K562 (cell line): ENCODE measurements around the gene LPCAT2. TPM values are rescaled to one million over a fixed set of nuclear protein-coding genes. Genes with fewer than 3 reads are reported as not detected.

Experiments
- ASH1L ChIP-seq: fragments of 450-650 bp; IDR thresholded peaks from 2 replicates; pipeline ENCODE4 v1.6.1; 2018; ENCODE audit warnings: borderline replicate concordance, mild to moderate bottlenecking, low read depth; ENCODE audit not compliant: partially characterized antibody
- GTF2B ChIP-seq: IDR thresholded peaks from 2 replicates; pipeline ENCODE4 v1.6.1; 2011; ENCODE audit not compliant: insufficient read length; ENCODE audit errors: extremely low read depth
- HSF4 ChIP-seq: fragments of 250-450 bp; sonication (Bioruptor Pico); IDR thresholded peaks from 2 replicates; pipeline ENCODE4 v2.1.2; 2022; ENCODE audit warnings: mild to moderate bottlenecking, moderate library complexity, borderline replicate concordance
- MITF ChIP-seq: IDR thresholded peaks from 2 replicates; pipeline ENCODE4 v1.6.1; 2014; ENCODE audit warnings: antibody characterized with exemption
- POLR2G ChIP-seq: fragments of 200-400 bp; formaldehyde crosslinking; IDR thresholded peaks from 2 replicates; pipeline ENCODE4 v1.6.1; 2017; ENCODE audit warnings: low read depth, mild to moderate bottlenecking, antibody characterized with exemption, low read length, moderate library complexity
- REST ChIP-seq, 2 experiments: fragments of 450-650 bp; formaldehyde crosslinking in 1 of 2; IDR thresholded peaks; 2 replicates each; pipeline versions ENCODE4 v1.4.0 to v1.6.1; 2014 to 2020; ENCODE audit warnings: mild to moderate bottlenecking in 2 of 2, borderline replicate concordance in 1 of 2, low read depth in 1 of 2
- SIRT6 ChIP-seq: IDR thresholded peaks from one replicate; pipeline ENCODE4 v1.6.1; 2012; ENCODE audit warnings: low read depth, mild to moderate bottlenecking, control low read depth, inconsistent platforms, low read length, moderate library complexity
- SMC3 ChIP-seq: conservative IDR thresholded peaks from 2 replicates; pipeline ENCODE4 v1.6.1; 2011; ENCODE audit warnings: low read depth, low read length, improper control_type of control experiment; ENCODE audit not compliant: insufficient read depth
- SRSF1 ChIP-seq: fragments of 200-400 bp; formaldehyde crosslinking; IDR thresholded peaks from 2 replicates; pipeline ENCODE4 v1.6.1; 2017; ENCODE audit warnings: mild to moderate bottlenecking, low read depth, low read length, moderate library complexity
- ZNF584 ChIP-seq: fragments of 200-800 bp; sonication (Bioruptor generic); IDR thresholded peaks from 2 replicates; pipeline ENCODE4 v1.6.1; 2016; ENCODE audit warnings: low read depth, mild to moderate bottlenecking, missing genetic modification characterization, missing compliant biosample characterization
- ZNF589 ChIP-seq: fragments of 200-800 bp; sonication (Bioruptor generic); IDR thresholded peaks from 2 replicates; pipeline ENCODE4 v1.6.1; 2016; ENCODE audit warnings: low read depth, missing genetic modification characterization, missing compliant biosample characterization
- ZNF668 ChIP-seq: fragments of 250-450 bp; sonication (Bioruptor Pico); IDR thresholded peaks from 2 replicates; pipeline ENCODE4 v1.8.0; 2022; ENCODE audit warnings: mild to moderate bottlenecking, inconsistent platforms
- polyA plus RNA-seq, 8 experiments: library from polyadenylated mRNA; depleted of rRNA in 4 of 8; stranded (reverse) in 5 of 8; unstranded in 3 of 8; fragments of >200 nt; fragmentation: Nextera tagmentation in 2 of 8; fragmentation: Illumina TruSeq in 1 of 8; extraction: Ambion mirVana in 2 of 8; extraction: Trizol in 1 of 8; gene quantifications; 2 replicates each; pipeline versions ENCODE4 v1.2.1 to v1.2.3, GENCODE V29; 2011 to 2014; ENCODE audit warnings: inconsistent platforms in 1 of 8, missing spikeins in 1 of 8
- total RNA-seq, 7 experiments: library from RNA; depleted of rRNA in 6 of 7; stranded (reverse); fragments of >200 nt in 6 of 7; fragmentation: Illumina TruSeq in 2 of 7; extraction: Trizol in 2 of 7; gene quantifications; 2 replicates each; pipeline versions ENCODE4 v1.2.1 to v1.2.3, GENCODE V29; 2011 to 2021; ENCODE audit warnings: low replicate concordance in 1 of 7

Gene LPCAT2
- total and polyA plus RNA-seq, 9 of the 15 experiments (the other 6 are each of a cell fraction or from before 2014, with no cell fraction given) = 2.9 to 15.0 (median 7.3) TPM

GRCh38 chr16:55494994-55495421 lies 13.9 kb upstream of the LPCAT2 start (continued):
- TF ChIP-seq ASH1L = no peak
- TF ChIP-seq REST (IDR thresholded peaks at IDR 0.05; ENCODE audit: borderline replicate concordance) = peak; percentile 77
- no peak for TF ChIP-seq REST (CRISPR knock-in tag; IDR thresholded peaks at IDR 0.05; ENCODE audit: low read depth)
- TF ChIP-seq SIRT6 = no peak
- TF ChIP-seq SRSF1 = no peak
- TF ChIP-seq POLR2G = no peak
- TF ChIP-seq GTF2B = no peak
- no peak for TF ChIP-seq ZNF584 (CRISPR knock-in tag)
- no peak for TF ChIP-seq MITF
- TF ChIP-seq SMC3 = peak; percentile 53
- TF ChIP-seq HSF4 (CRISPR knock-in tag) = no peak
- TF ChIP-seq ZNF668 (CRISPR knock-in tag) = no peak
- TF ChIP-seq ZNF589 = no peak
